Measurements from ENCODE around the gene ARHGAP44. TPM values are rescaled to one million over a fixed set of nuclear protein-coding genes. Genes with fewer than 3 reads are reported as not detected.

The ARHGAP44 gene
- total and polyA plus RNA-seq, 2 experiments from 2014 or later: 5.8 to 16.4 TPM

- Mint-ChIP-seq H3K4me3 (no peak overlapping the region), H3K9me3 (no peaks in the 10 kb centered on the region), H3K4me1 (peaks cover 4% of the 10 kb centered on the region; the same call in 2 of the 3 replicates), H3K27me3 (ENCODE audit: insufficient read depth, low read depth, poor library complexity) (no peaks in the 10 kb centered on the region), H3K36me3 (ENCODE audit: low read depth) (no peaks in the 10 kb centered on the region; the same call in 2 of the 3 replicates), H3K27ac (no peak overlapping the region; the same call in 1 of the 2 replicates)
- Histone ChIP-seq H3K4me3 (no peak overlapping the region), H3K79me2 (replicated peaks; ENCODE audit: insufficient read depth) (peaks cover 30% of the 10 kb centered on the region), H3K4me2 (no peak overlapping the region), H3F3A (replicated peaks; ENCODE audit: low read depth) (no peaks in the 10 kb centered on the region), H3K36me3 (ENCODE audit: insufficient read depth) (no peaks in the 10 kb centered on the region), H2AFZ (no peak overlapping the region), H4K20me1 (replicated peaks; ENCODE audit: insufficient read depth) (no peaks in the 10 kb centered on the region), H3K27ac (ENCODE audit: low read depth) (no peak overlapping the region), H3K27me3 (ENCODE audit: insufficient read depth) (no peaks in the 10 kb centered on the region), H3K4me1 (ENCODE audit: insufficient read depth) (no peaks in the 10 kb centered on the region), H3K9me2 (ENCODE audit: insufficient read depth) (no peaks in the 10 kb centered on the region)
- DNase-seq (ENCODE audit: low spot score) (no peak), ATAC-seq (no peak)
- TF ChIP-seq EZH2 (IDR thresholded peaks at IDR 0.05; ENCODE audit: low read depth, unreplicated experiment): no peak
- TF ChIP-seq POLR2AphosphoS5 (IDR thresholded peaks at IDR 0.05; ENCODE audit: low read depth): no peak
- TF ChIP-seq REST (IDR thresholded peaks at IDR 0.05; ENCODE audit: unreplicated experiment): no peak
- no peak for TF ChIP-seq CREB1 (CRISPR knock-in tag; IDR thresholded peaks at IDR 0.05; ENCODE audit: low read depth)
These were observed 94.2 kb downstream of the ARHGAP44 start for GRCh38 chr17:12883472-12883871.

DNA sequence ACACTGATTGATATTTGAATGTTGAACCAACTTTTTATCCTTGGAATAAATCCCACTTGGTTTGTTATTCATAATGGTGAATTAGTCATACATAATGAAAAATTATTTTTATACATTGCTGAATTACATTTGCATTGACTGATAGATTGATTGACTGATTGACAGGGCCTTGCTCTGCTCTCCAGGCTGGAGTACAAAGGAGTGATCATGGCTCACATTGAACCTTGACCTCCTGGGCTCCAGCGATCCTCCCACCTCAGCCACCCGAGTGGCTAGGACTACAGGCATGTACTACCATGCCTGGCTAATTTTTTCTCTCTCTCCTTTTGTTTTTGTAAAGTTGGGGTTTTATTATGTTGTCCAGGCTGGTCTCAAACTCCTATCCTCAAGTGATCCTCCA lies 97.8 kb downstream of the ARHGAP44 start:
- H3K36me3 Mint-ChIP-seq (ENCODE audit: low read depth): peaks cover 5% of the 10 kb centered on the region
- H2AFZ ChIP-seq: no peak overlapping the region
- H3K4me3 Mint-ChIP-seq: no peak overlapping the region
- H3K9me3 Mint-ChIP-seq: peaks cover 1% of the 10 kb centered on the region; the same call in 2 of the 3 replicates
- H3K9me2 ChIP-seq (ENCODE audit: insufficient read depth): no peaks in the 10 kb centered on the region
- H3K27me3 ChIP-seq (ENCODE audit: insufficient read depth): no peaks in the 10 kb centered on the region
- H3K4me3 ChIP-seq: no peak overlapping the region
- peaks cover 39% of the 10 kb centered on the region for H3K79me2 ChIP-seq (replicated peaks; ENCODE audit: insufficient read depth)
- DNase-seq (ENCODE audit: low spot score) (no peak), ATAC-seq (no peak)
- H3K27me3 Mint-ChIP-seq (ENCODE audit: insufficient read depth, low read depth, poor library complexity): no peaks in the 10 kb centered on the region
- H3K4me2 ChIP-seq: no peak overlapping the region
- H3K4me1 ChIP-seq (ENCODE audit: insufficient read depth): no peaks in the 10 kb centered on the region
- no peak overlapping the region for H3K27ac ChIP-seq (ENCODE audit: low read depth)
- H3K36me3 ChIP-seq (ENCODE audit: insufficient read depth): no peaks in the 10 kb centered on the region
- no peak overlapping the region for H3K27ac Mint-ChIP-seq
- H4K20me1 ChIP-seq (replicated peaks; ENCODE audit: insufficient read depth): no peaks in the 10 kb centered on the region
- TF ChIP-seq POLR2AphosphoS5 (IDR thresholded peaks at IDR 0.05; ENCODE audit: low read depth) (no peak), ZNF114 (CRISPR knock-in tag; IDR thresholded peaks at IDR 0.05) (no peak), JUNB (IDR thresholded peaks at IDR 0.05; ENCODE audit: unreplicated experiment) (no peak), STAT1 (IDR thresholded peaks at IDR 0.05; ENCODE audit: unreplicated experiment) (no peak), ZNF331 (CRISPR knock-in tag; IDR thresholded peaks at IDR 0.05; ENCODE audit: low read depth) (no peak), ZNF462 (CRISPR knock-in tag; IDR thresholded peaks at IDR 0.05) (no peak), CREB1 (CRISPR knock-in tag; IDR thresholded peaks at IDR 0.05; ENCODE audit: low read depth) (no peak), EZH2phosphoT487 (IDR thresholded peaks at IDR 0.05; ENCODE audit: unreplicated experiment) (no peak)
- H3K4me1 Mint-ChIP-seq: peaks cover 4% of the 10 kb centered on the region; the same call in 2 of the 3 replicates
- no peaks in the 10 kb centered on the region for H3F3A ChIP-seq (replicated peaks; ENCODE audit: low read depth)

Measured in GM23338 (cell line).